Panc1 (cell line): Measurements from ENCODE around the gene PIK3CD. TPM values are rescaled to one million over a fixed set of nuclear protein-coding genes. Genes with fewer than 3 reads are reported as not detected.

Experiments used
- ATAC-seq: fragments of 200-7000 bp; cut with Tn5 transposase; 2 replicates; pipeline ENCODE4 v1.9.1; 2020; ENCODE audit warnings: mild to moderate bottlenecking, moderate library complexity
- BruUV-seq: library from RNA; stranded (reverse); fragments of 400-500 nt; replicated peaks from 2 replicates; lab custom pipeline; 2021; lab: Mats Ljungman, UMichigan
- CTCF ChIA-PET: fragments of 300-600 bp; sonication (Branson Sonifier 250); formaldehyde crosslinking; loops from one replicate; lab custom pipeline; 2022; ENCODE audit warnings: antibody characterized with exemption; lab: Charles Lee
- POLR2A ChIA-PET: fragments of 300-600 bp; sonication (Branson Sonifier 250); formaldehyde crosslinking; loops from one replicate; lab custom pipeline; 2022; ENCODE audit warnings: antibody characterized with exemption; lab: Charles Lee
- DNase-seq: peaks from one replicate; pipeline ENCODE4 v3.0.0-alpha.2; 2010; ENCODE audit warnings: low read depth, low spot score
- H3K27ac ChIP-seq: 2 replicates; pipeline ENCODE4 v1.5.1; 2011; ENCODE audit warnings: mild to moderate bottlenecking, low read length, inconsistent platforms
- H3K27me3 ChIP-seq: fragments of 200-500 bp; sonication (Bioruptor generic); 2 replicates; pipeline ENCODE4 v1.6.0; 2014; ENCODE audit warnings: low read length, inconsistent platforms; ENCODE audit not compliant: control insufficient read depth, insufficient read depth
- H3K36me3 ChIP-seq: fragments of 200-500 bp; sonication (Bioruptor generic); 2 replicates; pipeline ENCODE4 v1.5.1; 2014; ENCODE audit warnings: inconsistent platforms, mild to moderate bottlenecking, low read length, moderate library complexity; ENCODE audit not compliant: control insufficient read depth, insufficient read depth
- H3K4me1 ChIP-seq: 2 replicates; pipeline ENCODE4 v1.5.1; 2011; ENCODE audit warnings: inconsistent platforms, mild to moderate bottlenecking, low read length, moderate library complexity; ENCODE audit not compliant: control insufficient read depth, insufficient read depth
- H3K4me3 ChIP-seq, 2 experiments: 2 replicates each; pipeline ENCODE4 v1.5.1; 2011 to 2012; ENCODE audit warnings: low read depth in 2 of 2, low read length in 2 of 2, mild to moderate bottlenecking in 2 of 2, inconsistent platforms in 1 of 2, moderate library complexity in 1 of 2
- H3K9me3 ChIP-seq: fragments of 200-500 bp; sonication (Bioruptor generic); 2 replicates; pipeline ENCODE4 v1.5.1; 2014; ENCODE audit warnings: low read depth, mild to moderate bottlenecking, inconsistent platforms, low read length, moderate library complexity; ENCODE audit not compliant: control insufficient read depth, insufficient read depth
- POLR2AphosphoS5 ChIP-seq: IDR thresholded peaks from 2 replicates; pipeline ENCODE4 v1.6.1; 2012; ENCODE audit warnings: mild to moderate bottlenecking, low read depth, low read length, moderate library complexity
- SIN3A ChIP-seq: IDR thresholded peaks from 2 replicates; pipeline ENCODE4 v1.6.1; 2012; ENCODE audit warnings: low read depth, mild to moderate bottlenecking, low read length, moderate library complexity, borderline replicate concordance; ENCODE audit not compliant: insufficient read depth
- TCF7L2 ChIP-seq: IDR thresholded peaks from 2 replicates; pipeline ENCODE4 v1.6.1; 2011; ENCODE audit warnings: mild to moderate bottlenecking, low read depth, low read length, inconsistent platforms
- in situ Hi-C: cut with HindIII; loops from 2 replicates; pipeline ENCODE4 v1.10.0; 2016; ENCODE audit warnings: low sequenced_read_pairs, low pct_unique_long_range_greater_than_20kb
- intact Hi-C: fragments of 100-400 bp; cut with micrococcal nuclease; formaldehyde crosslinking; loops from one replicate; pipeline ENCODE4 v1.10.0; 2022; ENCODE audit not compliant: unreplicated experiment
- total RNA-seq: library from RNA; stranded (reverse); gene quantifications from one replicate; pipeline ENCODE4 v1.2.1, GENCODE V29; 2021; ENCODE audit not compliant: unreplicated experiment
- TF ChIP-seq, protein P1 (sequence below): fragments of 450-650 bp; IDR thresholded peaks from 2 replicates; pipeline ENCODE4 v1.5.1; 2017; ENCODE audit warnings: mild to moderate bottlenecking
- TF ChIP-seq, protein P2 (sequence below), 2 experiments: IDR thresholded peaks; 2 replicates each; pipeline ENCODE4 v1.6.1; 2011 to 2012; ENCODE audit warnings: low read depth in 2 of 2, control low read depth in 1 of 2, low read length in 1 of 2, mild to moderate bottlenecking in 1 of 2, moderate library complexity in 1 of 2; ENCODE audit not compliant: insufficient read depth in 1 of 2

The PIK3CD gene
- total RNA-seq, 1 experiment from 2014 or later: 12.5 TPM

DNA sequence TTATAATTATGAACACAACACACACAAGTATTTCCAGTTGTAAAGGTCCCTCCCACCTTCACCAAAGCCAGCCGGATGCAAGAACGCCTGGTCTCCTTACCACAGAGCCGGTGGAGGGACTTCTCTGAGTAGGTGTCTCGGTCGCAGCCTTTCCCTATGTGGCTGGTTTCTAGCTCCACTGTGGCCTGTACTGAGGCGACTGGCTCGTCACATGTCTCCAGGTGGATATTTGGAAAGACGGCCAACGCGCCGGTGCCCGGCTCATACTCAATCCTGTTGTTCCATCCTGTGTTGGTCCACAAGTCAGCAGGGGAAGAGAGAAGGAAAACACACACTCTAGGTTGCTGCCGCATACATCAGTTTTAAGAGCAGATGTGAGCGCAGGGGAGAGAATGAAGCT, 97.8 kb downstream of the PIK3CD start:
- intact Hi-C loops: no loop called here
- CTCF ChIA-PET: no interaction called here
- no peak overlapping the region for H3K27ac ChIP-seq
- TF ChIP-seq POLR2AphosphoS5 (no peak), SIN3A (no peak), TCF7L2 (no peak)
- TF ChIP-seq, protein P1, sequence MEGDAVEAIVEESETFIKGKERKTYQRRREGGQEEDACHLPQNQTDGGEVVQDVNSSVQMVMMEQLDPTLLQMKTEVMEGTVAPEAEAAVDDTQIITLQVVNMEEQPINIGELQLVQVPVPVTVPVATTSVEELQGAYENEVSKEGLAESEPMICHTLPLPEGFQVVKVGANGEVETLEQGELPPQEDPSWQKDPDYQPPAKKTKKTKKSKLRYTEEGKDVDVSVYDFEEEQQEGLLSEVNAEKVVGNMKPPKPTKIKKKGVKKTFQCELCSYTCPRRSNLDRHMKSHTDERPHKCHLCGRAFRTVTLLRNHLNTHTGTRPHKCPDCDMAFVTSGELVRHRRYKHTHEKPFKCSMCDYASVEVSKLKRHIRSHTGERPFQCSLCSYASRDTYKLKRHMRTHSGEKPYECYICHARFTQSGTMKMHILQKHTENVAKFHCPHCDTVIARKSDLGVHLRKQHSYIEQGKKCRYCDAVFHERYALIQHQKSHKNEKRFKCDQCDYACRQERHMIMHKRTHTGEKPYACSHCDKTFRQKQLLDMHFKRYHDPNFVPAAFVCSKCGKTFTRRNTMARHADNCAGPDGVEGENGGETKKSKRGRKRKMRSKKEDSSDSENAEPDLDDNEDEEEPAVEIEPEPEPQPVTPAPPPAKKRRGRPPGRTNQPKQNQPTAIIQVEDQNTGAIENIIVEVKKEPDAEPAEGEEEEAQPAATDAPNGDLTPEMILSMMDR: no peak
- TF ChIP-seq, protein P2, sequence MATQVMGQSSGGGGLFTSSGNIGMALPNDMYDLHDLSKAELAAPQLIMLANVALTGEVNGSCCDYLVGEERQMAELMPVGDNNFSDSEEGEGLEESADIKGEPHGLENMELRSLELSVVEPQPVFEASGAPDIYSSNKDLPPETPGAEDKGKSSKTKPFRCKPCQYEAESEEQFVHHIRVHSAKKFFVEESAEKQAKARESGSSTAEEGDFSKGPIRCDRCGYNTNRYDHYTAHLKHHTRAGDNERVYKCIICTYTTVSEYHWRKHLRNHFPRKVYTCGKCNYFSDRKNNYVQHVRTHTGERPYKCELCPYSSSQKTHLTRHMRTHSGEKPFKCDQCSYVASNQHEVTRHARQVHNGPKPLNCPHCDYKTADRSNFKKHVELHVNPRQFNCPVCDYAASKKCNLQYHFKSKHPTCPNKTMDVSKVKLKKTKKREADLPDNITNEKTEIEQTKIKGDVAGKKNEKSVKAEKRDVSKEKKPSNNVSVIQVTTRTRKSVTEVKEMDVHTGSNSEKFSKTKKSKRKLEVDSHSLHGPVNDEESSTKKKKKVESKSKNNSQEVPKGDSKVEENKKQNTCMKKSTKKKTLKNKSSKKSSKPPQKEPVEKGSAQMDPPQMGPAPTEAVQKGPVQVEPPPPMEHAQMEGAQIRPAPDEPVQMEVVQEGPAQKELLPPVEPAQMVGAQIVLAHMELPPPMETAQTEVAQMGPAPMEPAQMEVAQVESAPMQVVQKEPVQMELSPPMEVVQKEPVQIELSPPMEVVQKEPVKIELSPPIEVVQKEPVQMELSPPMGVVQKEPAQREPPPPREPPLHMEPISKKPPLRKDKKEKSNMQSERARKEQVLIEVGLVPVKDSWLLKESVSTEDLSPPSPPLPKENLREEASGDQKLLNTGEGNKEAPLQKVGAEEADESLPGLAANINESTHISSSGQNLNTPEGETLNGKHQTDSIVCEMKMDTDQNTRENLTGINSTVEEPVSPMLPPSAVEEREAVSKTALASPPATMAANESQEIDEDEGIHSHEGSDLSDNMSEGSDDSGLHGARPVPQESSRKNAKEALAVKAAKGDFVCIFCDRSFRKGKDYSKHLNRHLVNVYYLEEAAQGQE (IDR thresholded peaks at IDR 0.05; ENCODE audit: insufficient read depth in 1 of 2, low read depth in 2 of 2, low read length in 1 of 2): no peak
- BruUV-seq: no TSS peak
- no peak for DNase-seq
- in situ Hi-C loops: no loop called here
- ATAC-seq: no peak
- H3K4me3 ChIP-seq: no peak overlapping the region
- no peaks in the 10 kb centered on the region for H3K9me3 ChIP-seq
- H3K36me3 ChIP-seq: no peaks in the 10 kb centered on the region
- POLR2A ChIA-PET: no interaction called here
- H3K4me1 ChIP-seq: no peaks in the 10 kb centered on the region
- no peaks in the 10 kb centered on the region for H3K27me3 ChIP-seq

DNA sequence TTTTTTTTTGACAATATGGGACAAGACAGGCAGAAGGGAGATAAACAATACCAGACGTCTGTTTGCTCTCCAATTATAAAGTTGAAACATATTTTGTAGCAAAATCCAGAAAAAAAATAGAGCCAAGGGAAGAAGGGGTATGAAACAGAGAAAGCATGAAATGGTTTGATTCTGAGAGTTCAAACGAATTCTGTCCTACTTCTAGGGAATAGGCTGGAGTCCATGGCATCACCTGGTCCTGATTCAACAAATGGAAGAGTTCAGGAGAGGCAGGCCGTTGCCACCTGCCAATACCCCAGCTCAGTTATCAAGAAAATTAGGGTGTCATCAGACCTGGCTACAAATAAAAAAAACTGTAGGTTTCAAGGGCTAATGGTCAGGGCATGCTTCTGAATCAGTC, 100.4 kb downstream of the PIK3CD start:
- ChIA-PET POLR2A (no interaction called here), CTCF (interaction anchor here (0.6 kb wide), 1 partner anchor 116 kb away, joined by 4 read pairs; no protein-coding TSS in a partner anchor)
- no peak overlapping the region for H3K4me3 ChIP-seq
- H3K9me3 ChIP-seq: no peaks in the 10 kb centered on the region
- intact Hi-C loops: no loop called here
- no peaks in the 10 kb centered on the region for H3K27me3 ChIP-seq
- no peaks in the 10 kb centered on the region for H3K36me3 ChIP-seq
- H3K4me1 ChIP-seq: no peaks in the 10 kb centered on the region
- TF ChIP-seq TCF7L2 (no peak), SIN3A (no peak), POLR2AphosphoS5 (no peak)
- TF ChIP-seq, protein P2 (IDR thresholded peaks at IDR 0.05; ENCODE audit: insufficient read depth in 1 of 2, low read depth in 2 of 2, low read length in 1 of 2): no peak
- TF ChIP-seq, protein P1: no peak
- no peak for DNase-seq
- no peak overlapping the region for H3K27ac ChIP-seq
- in situ Hi-C loops: no loop called here
- BruUV-seq: no TSS peak
- no peak for ATAC-seq
